Neural cell (in vitro differentiated cells): ENCODE data around the gene MEGF6.

ENCODE experiments used
- CTCF ChIP-seq: fragments of 450-650 bp; IDR thresholded peaks from 2 replicates; pipeline ENCODE4 v1.5.1; 2014; ENCODE audit warnings: antibody characterized with exemption, mild to moderate bottlenecking, moderate library complexity; ENCODE audit not compliant: poor library complexity, severe bottlenecking
- EZH2 ChIP-seq: fragments of 200-600, 300-800 bp; shearing (Covaris generic), sonication (generic); IDR thresholded peaks from 2 replicates; pipeline ENCODE4 v1.6.1; 2014; ENCODE audit warnings: antibody characterized with exemption, low read length, borderline replicate concordance, mild to moderate bottlenecking; ENCODE audit not compliant: insufficient read depth, poor library complexity, severe bottlenecking
- RAD21 ChIP-seq: fragments of 450-650 bp; conservative IDR thresholded peaks from 2 replicates; pipeline ENCODE4 v1.6.1; 2014; ENCODE audit warnings: antibody characterized with exemption, mild to moderate bottlenecking, moderate library complexity
- REST ChIP-seq: IDR thresholded peaks from 2 replicates; pipeline ENCODE4 v1.6.1; 2012; ENCODE audit warnings: borderline replicate concordance
- SMC3 ChIP-seq: fragments of 450-650 bp; conservative IDR thresholded peaks from 2 replicates; pipeline ENCODE4 v1.6.1; 2014; ENCODE audit warnings: antibody characterized with exemption, mild to moderate bottlenecking, moderate library complexity; ENCODE audit not compliant: poor library complexity
- TAF1 ChIP-seq: IDR thresholded peaks from 2 replicates; pipeline ENCODE4 v1.6.1; 2012; ENCODE audit warnings: low read depth

- TF ChIP-seq CTCF (no peak), REST (no peak), SMC3 (no peak), RAD21 (no peak), TAF1 (no peak), EZH2 (no peak)
Observed at GRCh38 chr1:3569436-3569835, 41.9 kb downstream of the MEGF6 start.
